Measurements from ENCODE around the gene MYO3B.

MYO3B gene, protein sequence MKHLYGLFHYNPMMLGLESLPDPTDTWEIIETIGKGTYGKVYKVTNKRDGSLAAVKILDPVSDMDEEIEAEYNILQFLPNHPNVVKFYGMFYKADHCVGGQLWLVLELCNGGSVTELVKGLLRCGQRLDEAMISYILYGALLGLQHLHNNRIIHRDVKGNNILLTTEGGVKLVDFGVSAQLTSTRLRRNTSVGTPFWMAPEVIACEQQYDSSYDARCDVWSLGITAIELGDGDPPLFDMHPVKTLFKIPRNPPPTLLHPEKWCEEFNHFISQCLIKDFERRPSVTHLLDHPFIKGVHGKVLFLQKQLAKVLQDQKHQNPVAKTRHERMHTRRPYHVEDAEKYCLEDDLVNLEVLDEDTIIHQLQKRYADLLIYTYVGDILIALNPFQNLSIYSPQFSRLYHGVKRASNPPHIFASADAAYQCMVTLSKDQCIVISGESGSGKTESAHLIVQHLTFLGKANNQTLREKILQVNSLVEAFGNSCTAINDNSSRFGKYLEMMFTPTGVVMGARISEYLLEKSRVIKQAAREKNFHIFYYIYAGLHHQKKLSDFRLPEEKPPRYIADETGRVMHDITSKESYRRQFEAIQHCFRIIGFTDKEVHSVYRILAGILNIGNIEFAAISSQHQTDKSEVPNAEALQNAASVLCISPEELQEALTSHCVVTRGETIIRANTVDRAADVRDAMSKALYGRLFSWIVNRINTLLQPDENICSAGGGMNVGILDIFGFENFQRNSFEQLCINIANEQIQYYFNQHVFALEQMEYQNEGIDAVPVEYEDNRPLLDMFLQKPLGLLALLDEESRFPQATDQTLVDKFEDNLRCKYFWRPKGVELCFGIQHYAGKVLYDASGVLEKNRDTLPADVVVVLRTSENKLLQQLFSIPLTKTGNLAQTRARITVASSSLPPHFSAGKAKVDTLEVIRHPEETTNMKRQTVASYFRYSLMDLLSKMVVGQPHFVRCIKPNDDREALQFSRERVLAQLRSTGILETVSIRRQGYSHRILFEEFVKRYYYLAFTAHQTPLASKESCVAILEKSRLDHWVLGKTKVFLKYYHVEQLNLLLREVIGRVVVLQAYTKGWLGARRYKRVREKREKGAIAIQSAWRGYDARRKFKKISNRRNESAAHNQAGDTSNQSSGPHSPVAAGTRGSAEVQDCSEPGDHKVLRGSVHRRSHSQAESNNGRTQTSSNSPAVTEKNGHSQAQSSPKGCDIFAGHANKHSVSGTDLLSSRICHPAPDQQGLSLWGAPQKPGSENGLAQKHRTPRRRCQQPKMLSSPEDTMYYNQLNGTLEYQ (N-terminal part only)

DNA sequence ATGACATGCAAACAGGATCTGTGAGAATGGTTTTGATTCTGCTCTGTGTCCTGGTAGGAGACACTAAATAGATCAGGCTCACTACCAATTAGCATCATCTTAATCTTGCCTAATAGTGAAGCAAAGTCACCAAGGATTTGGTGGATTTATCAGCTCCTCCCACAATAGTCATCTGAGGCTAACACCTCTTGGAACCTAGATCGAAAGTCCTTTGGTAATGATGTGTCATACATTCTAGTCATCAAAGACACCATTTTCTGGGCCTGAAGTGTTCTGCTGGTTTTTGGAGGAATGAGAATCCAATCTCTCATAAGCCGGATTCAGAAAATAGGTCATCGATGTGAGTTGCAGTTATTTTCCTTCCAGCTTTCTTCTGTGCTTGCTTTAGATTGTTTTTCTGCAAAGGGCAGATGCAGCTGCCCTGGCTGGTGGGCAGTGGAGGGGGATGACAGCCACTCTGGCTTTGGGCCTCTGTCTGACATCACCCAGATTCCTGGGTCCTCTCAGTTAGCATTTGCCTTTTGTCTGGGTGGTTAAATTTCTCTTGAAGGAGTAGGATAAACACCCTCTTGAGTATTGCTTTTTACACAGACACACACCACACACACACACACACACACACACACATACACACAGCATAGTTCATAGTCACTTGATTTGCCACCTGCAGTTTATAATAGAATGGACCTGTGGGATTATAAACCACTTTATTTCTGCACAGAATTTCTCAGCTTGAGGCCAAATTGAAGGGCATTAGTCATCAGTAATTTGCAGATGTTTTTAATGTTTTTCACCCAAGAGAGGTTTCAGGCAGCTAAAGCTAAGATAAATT is at the start of gene MYO3B:
TSS of gene MYO3B (plus strand) at position 198 of the 832 bp plus-strand sequence. CDS start at position 339, 141 bp downstream.
- DNase-seq, result no peak

- no peak for DNase-seq
Observed at GRCh38 chr2:170139276-170139967, 38.5 kb upstream of the MYO3B start.

- DNase-seq, result no peak
Observed at GRCh38 chr2:170140561-170140960, 37.4 kb upstream of the MYO3B start.

GRCh38 chr2:170141865-170142264 is 36.1 kb upstream of the MYO3B start:
- no peak for DNase-seq

- DNase-seq, result no peak
Observed at GRCh38 chr2:170142502-170142901, 35.4 kb upstream of the MYO3B start.

GRCh38 chr2:170143045-170143717 is 34.8 kb upstream of the MYO3B start:
- no peak for DNase-seq

DNA sequence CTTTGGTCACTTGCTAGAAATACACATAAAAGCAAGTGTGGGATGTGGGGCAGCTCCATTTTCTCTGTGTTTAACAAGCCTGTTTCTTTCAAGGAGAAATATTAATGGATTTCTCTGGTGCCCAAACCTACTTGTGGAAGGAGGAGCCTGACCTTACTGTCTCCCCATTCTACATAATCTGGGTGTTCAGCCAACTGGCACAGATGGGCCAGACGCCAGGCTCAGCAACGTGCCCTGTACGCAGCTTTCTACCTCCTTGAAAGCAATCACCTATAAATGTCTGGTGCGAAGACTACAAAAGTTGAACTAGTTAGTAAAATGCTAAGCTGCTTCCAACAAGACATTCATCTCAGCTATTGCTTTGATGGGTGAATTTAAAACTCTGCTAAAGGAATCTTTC is 33.2 kb upstream of the MYO3B start:
- peak; percentile 16 for DNase-seq

DNA sequence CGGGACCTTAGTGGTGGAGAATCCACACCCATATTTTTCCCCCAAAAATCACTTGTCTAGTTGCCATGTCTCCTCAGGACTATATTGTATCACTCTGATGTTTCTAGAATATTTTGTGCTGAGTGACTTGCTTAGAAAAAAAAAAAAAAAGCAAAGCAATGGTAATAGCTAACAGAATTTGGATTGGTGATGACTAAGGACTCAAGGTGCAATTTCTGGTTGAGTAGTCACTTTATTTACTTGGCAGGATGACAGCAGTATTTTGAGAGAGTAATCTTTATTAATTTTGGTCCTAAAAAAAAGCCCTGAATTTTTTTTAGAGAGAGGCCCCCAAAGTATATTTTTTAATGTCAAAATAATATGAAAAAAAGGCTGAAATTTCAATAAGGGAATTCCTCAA is 32.8 kb upstream of the MYO3B start:
- DNase-seq, result no peak

DNA sequence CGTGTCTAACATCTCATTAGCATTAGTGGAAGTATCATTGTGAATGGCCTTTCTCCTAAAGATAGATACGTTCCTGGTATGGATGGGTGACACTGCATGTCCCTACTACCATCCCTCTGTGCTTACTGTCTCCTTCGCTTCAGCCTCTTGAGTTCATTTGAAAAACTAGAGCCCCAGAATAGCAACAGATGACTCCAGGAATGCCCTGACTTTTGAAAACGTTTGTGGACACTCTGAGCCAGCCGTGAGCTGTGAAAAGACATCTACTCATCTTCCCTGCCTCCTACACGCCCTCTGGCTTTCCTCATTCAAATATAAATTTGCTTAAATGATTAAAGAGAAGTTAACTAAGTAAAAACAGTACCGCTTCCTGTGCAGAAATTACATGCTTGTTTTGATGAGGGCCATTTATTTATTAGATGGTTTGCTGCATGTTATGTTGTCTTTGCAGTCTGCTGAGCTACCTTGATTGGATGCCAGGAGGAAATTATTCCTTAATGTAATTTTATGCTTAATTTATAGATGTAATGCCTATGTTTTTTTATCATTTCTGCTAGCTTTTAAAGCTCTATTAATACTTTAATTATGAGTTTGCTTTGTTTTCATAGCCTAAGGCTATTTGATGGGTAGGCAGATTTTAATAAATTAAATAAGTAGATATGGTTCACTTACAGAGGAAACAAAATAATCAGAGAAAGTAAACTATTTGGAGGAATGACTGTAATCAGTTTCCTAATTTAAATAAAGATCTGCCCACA is 32.1 kb upstream of the MYO3B start:
- no peak for DNase-seq

GRCh38 chr2:170146784-170147183 is 31.2 kb upstream of the MYO3B start:
- DNase-seq, result no peak

- no peak for DNase-seq
Observed at GRCh38 chr2:170147576-170147975, 30.4 kb upstream of the MYO3B start.

DNA sequence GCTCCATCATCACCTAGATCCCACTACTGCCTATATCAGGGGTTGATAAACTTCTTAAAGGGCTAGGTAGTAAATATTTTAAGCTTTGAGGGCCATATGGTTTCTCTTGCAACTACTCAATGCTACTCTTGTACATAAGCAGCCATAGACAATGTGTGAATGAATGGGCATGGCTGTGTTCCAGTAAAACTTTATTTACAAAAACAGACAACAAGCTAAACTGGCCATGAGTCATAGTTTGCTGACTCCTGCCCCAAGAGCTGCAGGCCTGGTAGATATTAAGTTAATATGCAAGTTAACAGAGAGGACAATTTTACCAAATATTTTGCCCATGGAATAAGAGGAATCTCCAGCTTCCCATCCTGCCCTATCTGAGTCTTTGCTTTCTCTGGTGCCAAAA is 29.8 kb upstream of the MYO3B start:
- DNase-seq, result no peak

DNA sequence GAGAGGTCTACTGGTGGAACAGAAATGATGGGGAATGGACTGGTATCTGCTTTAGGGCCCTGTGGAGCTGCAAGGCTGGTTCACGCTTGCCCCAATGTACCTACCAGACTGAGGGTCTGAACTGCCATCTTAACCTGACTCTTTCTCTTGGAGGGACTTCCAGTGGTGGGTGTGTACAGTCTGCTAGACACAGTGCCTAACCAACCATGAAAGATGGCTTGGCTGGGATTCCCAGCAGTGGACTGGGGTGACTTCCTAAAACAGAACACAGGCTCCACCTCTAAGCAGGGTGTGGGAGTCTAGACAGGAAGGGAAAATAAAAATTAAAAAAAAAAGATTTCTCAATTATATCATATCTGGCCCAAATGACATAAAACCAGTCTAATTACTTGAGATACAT is 25.5 kb upstream of the MYO3B start:
- no peak for DNase-seq

DNA sequence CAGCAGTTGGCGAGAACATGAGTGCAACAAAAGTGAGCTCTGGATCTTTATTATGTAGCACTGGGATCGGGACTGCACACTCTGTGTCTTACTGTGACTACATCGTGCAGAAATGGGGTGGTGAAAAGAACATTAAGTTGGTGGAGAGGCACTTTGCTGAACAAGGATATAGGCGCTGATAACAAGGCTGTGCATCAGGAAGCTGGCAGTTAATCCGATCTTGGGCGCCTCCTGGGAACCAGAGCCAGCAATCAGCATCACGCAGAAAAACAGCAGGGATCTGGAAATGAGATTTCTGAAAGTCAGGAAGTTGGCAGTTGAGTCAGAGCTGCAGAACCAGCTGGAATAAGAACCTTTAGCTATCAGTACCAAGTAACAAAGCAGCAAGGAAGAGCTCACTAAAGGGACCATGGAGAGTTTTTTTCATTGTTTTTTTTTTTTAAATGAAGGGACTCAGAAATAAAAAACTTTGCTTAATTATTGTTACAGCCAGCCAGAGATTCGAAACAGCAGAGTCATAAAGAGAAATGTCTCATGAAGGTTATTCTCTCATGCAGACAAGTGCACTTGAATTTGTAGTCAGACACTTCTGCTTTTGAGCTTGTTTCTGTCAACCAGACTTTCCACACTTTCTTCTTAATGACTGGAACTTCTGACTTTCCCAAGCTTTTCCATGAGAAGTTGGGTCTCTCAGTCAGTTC is 22.8 kb upstream of the MYO3B start:
- no peak for DNase-seq

GRCh38 chr2:170155723-170156253 is 22.2 kb upstream of the MYO3B start:
- DNase-seq, result no peak

GRCh38 chr2:170156592-170156991 is 21.4 kb upstream of the MYO3B start:
- DNase-seq, result no peak

DNA sequence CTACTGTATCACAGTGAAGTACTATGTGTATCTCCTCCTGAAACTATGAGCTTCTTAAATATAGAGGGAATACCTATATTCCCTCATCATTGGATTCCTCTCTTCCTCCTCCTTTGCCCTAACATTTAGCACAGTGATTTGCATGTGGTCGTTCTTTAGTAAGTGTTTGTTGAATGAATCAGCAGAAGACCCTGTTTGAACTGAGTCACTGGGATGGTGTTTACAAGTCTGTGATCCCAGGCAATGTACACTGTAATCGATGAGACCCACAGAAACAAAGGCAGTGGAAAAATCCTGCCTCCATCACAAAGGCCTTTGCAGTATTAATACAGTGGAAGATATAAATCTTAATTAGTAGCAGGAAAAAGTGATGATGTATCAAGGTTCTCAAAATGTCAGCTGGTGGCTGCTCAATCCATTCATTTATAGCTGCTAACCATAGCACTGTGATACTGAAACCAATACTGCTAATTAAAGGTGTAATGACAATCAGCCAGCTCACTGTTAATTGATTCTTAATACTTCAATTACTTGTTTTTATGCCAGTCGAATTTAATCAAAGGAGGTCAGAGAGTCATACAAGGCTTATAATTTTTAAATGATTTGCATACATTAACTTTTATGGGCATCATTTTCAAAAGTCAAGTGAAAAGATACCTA is 20.8 kb upstream of the MYO3B start:
- DNase-seq, result no peak

- no peak for DNase-seq
Observed at GRCh38 chr2:170159060-170159459, 18.9 kb upstream of the MYO3B start.
